Trophoblast cell (in vitro differentiated cells and primary cell): ENCODE measurements around the gene CIC.

ENCODE experiments used
- DNase-seq, 2 donors: peaks; one replicate each; pipeline ENCODE4 v3.0.0-alpha.2; 2016
- H2AFZ ChIP-seq: 2 replicates; pipeline ENCODE4 v1.6.1; 2013; ENCODE audit warnings: low read length, moderate library complexity, mild to moderate bottlenecking; ENCODE audit not compliant: insufficient read depth, poor library complexity
- H2AK5ac ChIP-seq: 2 replicates; pipeline ENCODE4 v1.6.1; 2013; ENCODE audit warnings: mild to moderate bottlenecking, low read length
- H2BK120ac ChIP-seq: 2 replicates; pipeline ENCODE4 v1.6.1; 2013; ENCODE audit warnings: low read length, mild to moderate bottlenecking, moderate library complexity; ENCODE audit not compliant: insufficient read depth, poor library complexity
- H2BK12ac ChIP-seq: 2 replicates; pipeline ENCODE4 v1.6.1; 2013; ENCODE audit warnings: mild to moderate bottlenecking, low read length, moderate library complexity
- H2BK5ac ChIP-seq: 2 replicates; pipeline ENCODE4 v1.6.1; 2013; ENCODE audit warnings: low read length, low read depth, moderate library complexity, mild to moderate bottlenecking; ENCODE audit not compliant: poor library complexity
- H3K14ac ChIP-seq: 2 replicates; pipeline ENCODE4 v1.6.1; 2013; ENCODE audit warnings: mild to moderate bottlenecking, low read length
- H3K18ac ChIP-seq: 2 replicates; pipeline ENCODE4 v1.6.1; 2013; ENCODE audit warnings: mild to moderate bottlenecking, low read length
- H3K23ac ChIP-seq: 2 replicates; pipeline ENCODE4 v1.6.1; 2013; ENCODE audit warnings: low read length
- H3K27ac ChIP-seq: 2 replicates; pipeline ENCODE4 v1.5.1; 2013; ENCODE audit warnings: low read depth, mild to moderate bottlenecking, inconsistent platforms, low read length, moderate library complexity
- H3K27me3 ChIP-seq: 2 replicates; pipeline ENCODE4 v1.6.1; 2013; ENCODE audit warnings: inconsistent platforms, mild to moderate bottlenecking, low read length, moderate library complexity; ENCODE audit not compliant: insufficient read depth
- H3K36me3 ChIP-seq, 2 experiments: 1 replicate in 1 of 2; 2 replicates in 1 of 2; pipeline ENCODE4 v1.6.1; 2013; ENCODE audit warnings: low read length in 2 of 2, mild to moderate bottlenecking in 2 of 2, moderate library complexity in 1 of 2; ENCODE audit not compliant: insufficient read depth in 2 of 2, control insufficient read depth in 1 of 2
- H3K4ac ChIP-seq: 2 replicates; pipeline ENCODE4 v1.6.1; 2013; ENCODE audit warnings: low read depth, mild to moderate bottlenecking, low read length, moderate library complexity
- H3K4me1 ChIP-seq, 2 experiments: 1 replicate in 1 of 2; 2 replicates in 1 of 2; pipeline ENCODE4 v1.6.1; 2013; ENCODE audit warnings: low read length in 2 of 2, mild to moderate bottlenecking in 2 of 2, moderate library complexity in 1 of 2; ENCODE audit not compliant: insufficient read depth in 2 of 2, control insufficient read depth in 1 of 2
- H3K4me2 ChIP-seq: 2 replicates; pipeline ENCODE4 v1.6.1; 2013; ENCODE audit warnings: inconsistent platforms, mild to moderate bottlenecking, low read length, moderate library complexity
- H3K4me3 ChIP-seq: 2 replicates; pipeline ENCODE4 v1.5.1; 2013; ENCODE audit warnings: mild to moderate bottlenecking, low read depth, low read length, inconsistent platforms
- H3K79me1 ChIP-seq: one replicate; pipeline ENCODE4 v1.6.1; 2013; ENCODE audit warnings: low read length
- H3K79me2 ChIP-seq: 2 replicates; pipeline ENCODE4 v1.6.1; 2013; ENCODE audit warnings: low read length, mild to moderate bottlenecking; ENCODE audit not compliant: control insufficient read depth, insufficient read depth, poor library complexity
- H3K9ac ChIP-seq: 2 replicates; pipeline ENCODE4 v1.6.1; 2013; ENCODE audit warnings: mild to moderate bottlenecking, low read length
- H3K9me3 ChIP-seq: 2 replicates; pipeline ENCODE4 v1.6.1; 2013; ENCODE audit warnings: low read depth, mild to moderate bottlenecking, control low read depth, inconsistent platforms, low read length; ENCODE audit not compliant: insufficient read depth
- H4K12ac ChIP-seq: 2 replicates; pipeline ENCODE4 v1.6.1; 2013; ENCODE audit warnings: low read depth, mild to moderate bottlenecking, low read length, moderate library complexity
- H4K8ac ChIP-seq: 2 replicates; pipeline ENCODE4 v1.6.1; 2013; ENCODE audit warnings: low read depth, mild to moderate bottlenecking, low read length, moderate library complexity
- H4K91ac ChIP-seq: one replicate; pipeline ENCODE4 v1.6.1; 2013; ENCODE audit warnings: low read depth, mild to moderate bottlenecking, low read length, moderate library complexity
- WGBS: extraction: QIAGEN DNeasy Blood & Tissue Kit; methylation state at CpG from one replicate; pipeline ENCODE4 v1.1.7; 2013; ENCODE audit warnings: missing lambda C conversion rate; ENCODE audit not compliant: insufficient read length, insufficient coverage; ENCODE audit errors: extremely low coverage; 5-methylcytosine and 5-hydroxymethylcytosine counted together

CIC gene

DNA sequence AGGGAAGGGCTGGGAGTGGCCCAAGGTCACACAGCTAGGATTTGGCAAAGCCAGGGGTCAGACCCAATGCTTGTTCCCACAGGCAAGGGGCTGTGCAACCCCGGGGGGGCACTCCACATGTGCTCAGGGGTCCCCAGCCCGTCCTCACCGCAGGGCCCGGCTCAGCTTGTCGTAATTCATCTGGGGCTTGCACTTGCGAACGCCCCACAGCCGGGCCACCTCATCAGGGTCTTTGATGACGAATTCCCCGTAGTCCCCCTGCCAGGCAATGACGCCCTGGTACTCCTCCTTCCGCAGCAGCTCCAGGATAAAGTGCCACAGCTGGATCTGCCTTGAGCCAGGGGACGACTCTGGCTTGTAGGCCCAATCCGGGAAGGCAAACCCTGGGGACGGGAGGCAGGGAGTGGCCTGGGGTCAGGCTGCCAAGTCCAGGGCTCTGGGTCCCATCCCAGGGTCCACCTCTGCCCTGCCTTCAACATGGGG, 18.8 kb upstream of the CIC start:
- WGBS = no CpG with 5 or more reads among the region's 15 CpGs
- Histone ChIP-seq H2BK120ac (no peak overlapping the region), H3K14ac (no peak overlapping the region), H3K4me3 (no peak overlapping the region), H4K8ac (no peak overlapping the region), H3K9me3 (no peaks in the 10 kb centered on the region), H3K4me1 (peaks cover 16 to 20% of the 10 kb centered on the region in 2 experiments), H3K4me2 (no peak overlapping the region), H4K91ac (no peak overlapping the region), H3K36me3 (peaks cover 37 to 41% of the 10 kb centered on the region in 2 experiments), H2AFZ (no peak overlapping the region), H3K23ac (no peak overlapping the region), H3K4ac (peak overlapping the region; percentile 27), H3K27me3 (no peaks in the 10 kb centered on the region), H2BK12ac (no peak overlapping the region), H2BK5ac (no peak overlapping the region), H2AK5ac (no peak overlapping the region), H4K12ac (no peak overlapping the region), H3K27ac (no peak overlapping the region), H3K9ac (no peak overlapping the region), H3K79me2 (peaks cover 28% of the 10 kb centered on the region), H3K79me1 (peaks cover 22% of the 10 kb centered on the region), H3K18ac (no peak overlapping the region)
- DNase-seq = no peak

DNA sequence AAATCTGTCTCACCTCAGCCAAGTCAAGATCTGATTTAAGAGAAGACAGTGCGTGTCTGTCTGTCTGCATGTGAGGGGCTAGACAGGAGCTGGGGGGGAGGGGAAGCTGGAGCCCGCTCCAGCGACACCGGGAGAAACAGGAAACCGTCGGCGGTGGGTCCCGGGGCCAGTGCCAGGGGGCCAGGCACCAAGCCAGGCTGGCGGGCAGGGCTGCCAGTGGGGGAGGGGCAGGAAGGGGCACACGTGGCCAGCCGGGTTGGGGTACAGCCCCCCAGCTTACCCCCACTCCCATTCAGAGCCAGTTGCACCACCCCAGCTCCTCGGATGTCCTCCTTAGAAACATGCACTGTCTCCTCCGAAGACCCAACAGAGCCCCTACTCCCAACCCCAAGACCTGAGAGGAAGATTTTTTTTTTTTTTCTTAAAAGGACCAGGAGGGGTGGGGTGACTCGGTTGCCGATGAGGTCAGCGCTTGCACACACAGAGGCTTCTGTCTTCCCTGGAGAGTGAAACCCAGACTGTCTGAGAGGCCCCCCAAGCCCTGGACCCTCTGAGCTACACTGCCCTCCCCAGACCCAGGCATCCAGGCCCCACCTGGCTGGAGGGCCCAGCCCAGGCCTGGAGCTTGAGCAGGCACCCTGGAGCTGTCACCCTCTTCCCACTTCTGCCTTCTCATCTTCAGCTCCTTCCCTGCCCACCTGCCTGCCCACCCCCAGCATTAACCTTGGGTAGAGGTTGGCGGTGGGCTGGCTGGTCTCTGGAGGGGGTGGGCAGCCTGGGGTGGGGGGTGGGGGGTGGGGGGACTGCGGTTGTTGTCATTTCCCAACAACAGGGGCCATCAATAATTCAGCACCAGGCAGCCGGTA, 18.2 kb upstream of the CIC start:
- H4K12ac ChIP-seq = no peak overlapping the region
- WGBS = no CpG with 5 or more reads among the region's 19 CpGs

DNA sequence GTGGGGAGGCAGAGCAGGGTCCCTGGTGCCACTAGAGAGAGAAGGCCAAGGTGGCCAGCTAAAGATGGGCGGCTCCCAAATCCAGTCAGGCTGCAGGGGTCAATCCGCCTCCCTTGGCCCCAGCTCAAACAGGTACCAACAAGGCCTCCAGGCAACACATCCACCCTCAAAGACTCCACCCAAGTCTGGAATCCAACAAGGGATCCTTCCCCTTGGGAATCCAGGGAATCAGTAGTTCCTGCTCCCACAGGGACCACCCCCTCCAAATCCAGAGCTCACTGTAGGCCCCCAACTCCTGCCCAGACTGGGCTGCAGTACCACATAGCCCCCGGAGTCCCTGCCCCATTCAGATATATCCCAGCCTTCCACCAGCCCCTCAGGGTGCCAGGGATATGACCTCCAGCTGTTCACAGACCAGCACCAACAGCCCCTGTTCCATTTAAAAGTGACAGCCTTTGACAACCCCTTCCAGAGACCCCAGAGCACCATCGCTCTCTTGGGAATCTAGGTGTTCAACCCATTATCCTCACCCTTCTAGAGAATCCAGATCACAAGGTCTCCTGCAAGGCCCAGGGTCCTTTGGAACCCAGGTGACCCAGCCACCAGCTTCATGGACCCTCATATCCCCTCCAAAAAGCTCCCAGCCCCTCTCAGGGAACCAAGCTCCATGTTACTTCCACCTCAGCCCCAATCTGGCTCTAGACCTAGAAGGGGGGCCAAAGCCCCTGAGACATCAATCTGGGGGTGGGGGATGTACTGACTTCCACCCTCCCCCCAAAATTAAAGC, 17.3 kb upstream of the CIC start:
- no peak overlapping the region for H4K8ac ChIP-seq

More for the DNA sequence above, 18.2 kb upstream of the CIC start:
- Histone ChIP-seq H3K27ac (no peak overlapping the region), H2AK5ac (no peak overlapping the region), H3K4ac (peak overlapping the region; percentile 27), H2AFZ (no peak overlapping the region), H3K27me3 (no peaks in the 10 kb centered on the region), H3K18ac (peak overlapping the region; percentile 4), H3K4me2 (no peak overlapping the region), H3K4me3 (no peak overlapping the region), H4K8ac (no peak overlapping the region), H3K79me1 (peaks cover 29% of the 10 kb centered on the region), H3K36me3 (peaks cover 37 to 41% of the 10 kb centered on the region in 2 experiments), H3K4me1 (peaks cover 20 to 22% of the 10 kb centered on the region in 2 experiments), H3K79me2 (peaks cover 32% of the 10 kb centered on the region), H2BK5ac (no peak overlapping the region), H3K14ac (no peak overlapping the region), H4K91ac (no peak overlapping the region), H2BK120ac (no peak overlapping the region), H2BK12ac (no peak overlapping the region), H3K9ac (no peak overlapping the region), H3K23ac (no peak overlapping the region), H3K9me3 (no peaks in the 10 kb centered on the region)
- DNase-seq = no peak

More for the DNA sequence above, 17.3 kb upstream of the CIC start:
- Histone ChIP-seq H3K9ac (no peak overlapping the region), H2BK12ac (no peak overlapping the region), H2BK120ac (no peak overlapping the region), H3K4me3 (no peak overlapping the region), H3K27ac (no peak overlapping the region), H3K4ac (peak overlapping the region; percentile 57), H4K12ac (no peak overlapping the region), H3K14ac (no peak overlapping the region), H3K27me3 (no peaks in the 10 kb centered on the region), H2BK5ac (no peak overlapping the region), H3K18ac (no peak overlapping the region), H4K91ac (no peak overlapping the region), H2AK5ac (no peak overlapping the region), H3K79me2 (peaks cover 32% of the 10 kb centered on the region), H3K23ac (no peak overlapping the region), H3K36me3 (peaks cover 31 to 38% of the 10 kb centered on the region in 2 experiments), H3K4me2 (peak overlapping the region; percentile 33), H2AFZ (no peak overlapping the region), H3K79me1 (peaks cover 31% of the 10 kb centered on the region), H3K4me1 (peaks cover 18 to 23% of the 10 kb centered on the region in 2 experiments), H3K9me3 (no peaks in the 10 kb centered on the region)
- no peak for DNase-seq
- WGBS = no CpG with 5 or more reads among the region's 4 CpGs
